ENCODE results near the gene ADORA1.

DNA sequence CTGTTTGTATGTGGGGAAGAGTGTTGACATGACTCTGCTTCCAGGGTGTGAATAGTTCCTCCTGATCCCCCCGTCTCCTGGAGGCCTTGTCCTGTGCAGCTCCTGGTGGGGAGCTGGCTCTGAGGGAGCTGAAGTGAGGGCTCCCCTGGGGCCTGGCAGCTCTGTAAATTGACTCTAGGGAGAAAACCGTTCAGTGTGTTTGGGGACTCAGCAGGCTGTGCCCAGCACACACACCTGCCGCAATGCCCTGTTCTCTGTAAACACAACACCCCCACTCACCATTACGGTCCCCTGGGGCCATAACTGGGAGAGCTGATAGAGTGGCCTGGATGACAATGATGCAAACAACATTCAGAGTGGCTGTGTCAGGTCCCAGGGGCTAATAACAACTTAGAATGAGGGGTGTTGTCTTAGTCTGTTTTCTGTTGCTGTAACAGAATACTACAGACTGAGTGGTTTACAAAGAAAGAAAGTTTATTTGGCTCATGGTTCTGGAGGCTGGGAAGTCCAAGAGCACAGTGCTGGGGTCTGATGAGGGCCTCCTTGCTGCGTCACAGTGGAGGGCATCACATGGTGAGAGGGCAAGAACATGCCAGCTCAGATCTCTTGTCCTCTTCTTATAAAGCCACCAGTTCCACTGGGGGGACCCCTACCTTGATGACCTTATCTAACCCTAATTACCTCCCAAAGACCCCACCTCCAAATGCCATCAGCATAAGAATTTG is 15.3 kb downstream of the ADORA1 start:
- TF ChIP-seq POLR2AphosphoS5 (IDR thresholded peaks at IDR 0.05; ENCODE audit: borderline replicate concordance, low read depth, low read length), result no peak
- no peak for TF ChIP-seq FOXP2 (optimal IDR thresholded peaks at IDR 0.05; ENCODE audit: control extremely low read depth, extremely low read length, insufficient read depth)
- TF ChIP-seq EZH2 (IDR thresholded peaks at IDR 0.05), result no peak
